SK-N-SH treated with all-trans-retinoic acid at 6 μM for 48 hours (cell line): Measurements from ENCODE around the gene SHC4.

Source experiments
- ARNTL ChIP-seq: fragments of 450-650 bp; formaldehyde crosslinking; IDR thresholded peaks from 2 replicates; pipeline ENCODE4 v1.5.0; 2020; ENCODE audit warnings: low read depth, mild to moderate bottlenecking, moderate library complexity, borderline replicate concordance
- BACH2 ChIP-seq: fragments of 250-450 bp; sonication (Bioruptor Pico); IDR thresholded peaks from 2 replicates; pipeline ENCODE4 v1.9.0; 2021; ENCODE audit warnings: mild to moderate bottlenecking, borderline replicate concordance
- CREB5 ChIP-seq: fragments of 250-450 bp; sonication (Bioruptor Pico); IDR thresholded peaks from 2 replicates; pipeline ENCODE4 v1.5.1; 2020; ENCODE audit warnings: low read depth, mild to moderate bottlenecking, moderate library complexity
- PATZ1 ChIP-seq: fragments of 250-450 bp; sonication (Bioruptor Pico); IDR thresholded peaks from 2 replicates; pipeline ENCODE4 v1.8.0; 2020; ENCODE audit warnings: mild to moderate bottlenecking, moderate library complexity, borderline replicate concordance
- PPARA ChIP-seq: fragments of 250-450 bp; sonication (Bioruptor Pico); IDR thresholded peaks from 2 replicates; pipeline ENCODE4 v1.5.0; 2020; ENCODE audit warnings: mild to moderate bottlenecking, borderline replicate concordance
- RARB ChIP-seq: fragments of 250-450 bp; sonication (Bioruptor Pico); IDR thresholded peaks from 2 replicates; pipeline ENCODE4 v1.8.0; 2021; ENCODE audit warnings: mild to moderate bottlenecking, moderate library complexity
- ZFP3 ChIP-seq: fragments of 250-450 bp; sonication (Bioruptor Pico); IDR thresholded peaks from 2 replicates; pipeline ENCODE4 v1.5.0; 2020; ENCODE audit warnings: mild to moderate bottlenecking, moderate library complexity
- ZFP30 ChIP-seq: fragments of 450-650 bp; formaldehyde crosslinking; IDR thresholded peaks from 2 replicates; pipeline ENCODE4 v1.5.0; 2022; ENCODE audit warnings: mild to moderate bottlenecking, moderate library complexity
- ZNF8 ChIP-seq: fragments of 450-650 bp; formaldehyde crosslinking; IDR thresholded peaks from 2 replicates; pipeline ENCODE4 v1.5.0; 2020; ENCODE audit warnings: mild to moderate bottlenecking, moderate library complexity

- TF ChIP-seq ZFP30 (CRISPR knock-in tag) = no peak
- no peak for TF ChIP-seq BACH2 (CRISPR knock-in tag)
- no peak for TF ChIP-seq ZFP3 (CRISPR knock-in tag)
- TF ChIP-seq RARB = no peak
- TF ChIP-seq ZNF8 (CRISPR knock-in tag) = no peak
- TF ChIP-seq PPARA (CRISPR knock-in tag) = no peak
- no peak for TF ChIP-seq CREB5 (CRISPR knock-in tag)
- TF ChIP-seq PATZ1 (CRISPR knock-in tag) = no peak
- TF ChIP-seq ARNTL (CRISPR knock-in tag) = no peak
Observed at GRCh38 chr15:48834756-48835155, 129.0 kb downstream of the SHC4 start.
